H9 (cell line): ENCODE measurements around the gene TSNAX. TPM values are rescaled to one million over a fixed set of nuclear protein-coding genes. Genes with fewer than 3 reads are reported as not detected.

Source experiments
- DNase-seq: peaks from one replicate; pipeline ENCODE4 v3.0.0-alpha.2; 2017
- H2AFZ ChIP-seq: one replicate; pipeline ENCODE4 v1.6.1; 2013; ENCODE audit warnings: mild to moderate bottlenecking, low read length, control low read depth, moderate library complexity
- H2AK5ac ChIP-seq: 2 replicates; pipeline ENCODE4 v1.6.1; 2013; ENCODE audit warnings: low read length, control low read depth, mixed read lengths; ENCODE audit not compliant: insufficient read length
- H2BK120ac ChIP-seq: one replicate; pipeline ENCODE4 v1.6.1; 2013; ENCODE audit warnings: low read depth, mild to moderate bottlenecking, low read length, control low read depth, inconsistent platforms; ENCODE audit not compliant: poor library complexity, severe bottlenecking
- H2BK12ac ChIP-seq: 2 replicates; pipeline ENCODE4 v1.6.1; 2013; ENCODE audit warnings: low read length, control low read depth, mixed read lengths, low read depth; ENCODE audit not compliant: insufficient read length
- H2BK15ac ChIP-seq: 2 replicates; pipeline ENCODE4 v1.6.1; 2013; ENCODE audit warnings: low read depth, low read length, control low read depth
- H2BK20ac ChIP-seq: one replicate; pipeline ENCODE4 v1.6.1; 2013; ENCODE audit warnings: low read depth, mild to moderate bottlenecking, low read length, control low read depth, inconsistent platforms; ENCODE audit not compliant: poor library complexity, severe bottlenecking
- H2BK5ac ChIP-seq: 2 replicates; pipeline ENCODE4 v1.6.1; 2013; ENCODE audit warnings: low read length, control low read depth, mixed read lengths; ENCODE audit not compliant: insufficient read length
- H3K14ac ChIP-seq: 2 replicates; pipeline ENCODE4 v1.6.1; 2013; ENCODE audit warnings: low read length, control low read depth; ENCODE audit not compliant: insufficient read depth
- H3K18ac ChIP-seq: 2 replicates; pipeline ENCODE4 v1.6.1; 2013; ENCODE audit warnings: low read depth, mild to moderate bottlenecking, mixed read lengths, low read length, control low read depth; ENCODE audit not compliant: insufficient read length
- H3K23ac ChIP-seq: 2 replicates; pipeline ENCODE4 v1.6.1; 2013; ENCODE audit warnings: low read length, control low read depth, mixed read lengths, low read depth; ENCODE audit not compliant: insufficient read length
- H3K23me2 ChIP-seq: 2 replicates; pipeline ENCODE4 v1.6.1; 2013; ENCODE audit warnings: low read depth, mild to moderate bottlenecking, mixed read lengths, low read length, control low read depth; ENCODE audit not compliant: insufficient read length, poor library complexity, severe bottlenecking
- H3K27ac ChIP-seq: 2 replicates; pipeline ENCODE4 v1.5.1; 2013; ENCODE audit warnings: low read length, control low read depth, mixed read lengths, low read depth; ENCODE audit not compliant: insufficient read length
- H3K27me3 ChIP-seq: 2 replicates; pipeline ENCODE4 v1.6.1; 2013; ENCODE audit warnings: low read length, control low read depth, inconsistent platforms; ENCODE audit not compliant: insufficient read depth
- H3K4ac ChIP-seq: 2 replicates; pipeline ENCODE4 v1.6.1; 2013; ENCODE audit warnings: low read depth, mild to moderate bottlenecking, control low read depth, inconsistent platforms, low read length, moderate library complexity
- H3K4me1 ChIP-seq: 2 replicates; pipeline ENCODE4 v1.6.1; 2013; ENCODE audit warnings: low read length, control low read depth, inconsistent platforms; ENCODE audit not compliant: insufficient read depth
- H3K4me2 ChIP-seq: 2 replicates; pipeline ENCODE4 v1.6.1; 2013; ENCODE audit warnings: low read length, control low read depth, mixed read lengths; ENCODE audit not compliant: insufficient read length, insufficient read depth
- H3K56ac ChIP-seq: 2 replicates; pipeline ENCODE4 v1.6.1; 2013; ENCODE audit warnings: low read depth, mild to moderate bottlenecking, mixed read lengths, low read length, control low read depth; ENCODE audit not compliant: insufficient read length
- H3K79me1 ChIP-seq: 2 replicates; pipeline ENCODE4 v1.6.1; 2013; ENCODE audit warnings: low read depth, mild to moderate bottlenecking, moderate library complexity, low read length, control low read depth, inconsistent platforms; ENCODE audit not compliant: insufficient read depth, poor library complexity, severe bottlenecking
- H3K79me2 ChIP-seq: 2 replicates; pipeline ENCODE4 v1.6.1; 2013; ENCODE audit warnings: low read length, control low read depth, inconsistent platforms; ENCODE audit not compliant: insufficient read depth
- H3K9ac ChIP-seq: 2 replicates; pipeline ENCODE4 v1.6.1; 2013; ENCODE audit warnings: low read length, control low read depth, mixed read lengths; ENCODE audit not compliant: insufficient read length; ENCODE audit errors: extremely low read depth
- H3K9me3 ChIP-seq: one replicate; pipeline ENCODE4 v1.6.1; 2013; ENCODE audit warnings: low read depth, low read length, inconsistent platforms; ENCODE audit not compliant: control insufficient read depth
- H3T11ph ChIP-seq: one replicate; pipeline ENCODE4 v1.6.1; 2013; ENCODE audit warnings: mild to moderate bottlenecking, low read length, control low read depth, inconsistent platforms
- H4K20me1 ChIP-seq: one replicate; pipeline ENCODE4 v1.6.1; 2013; ENCODE audit not compliant: control insufficient read depth, insufficient read length, insufficient read depth
- H4K5ac ChIP-seq: 2 replicates; pipeline ENCODE4 v1.6.1; 2013; ENCODE audit warnings: low read depth, mild to moderate bottlenecking, mixed read lengths, low read length, control low read depth; ENCODE audit not compliant: insufficient read length
- H4K8ac ChIP-seq: replicated peaks from 2 replicates; pipeline ENCODE4 v1.6.1; 2013; ENCODE audit warnings: low read length, control low read depth, mixed read lengths, low read depth; ENCODE audit not compliant: insufficient read length
- H4K91ac ChIP-seq: 2 replicates; pipeline ENCODE4 v1.6.1; 2013; ENCODE audit warnings: low read depth, mild to moderate bottlenecking, moderate library complexity, mixed read lengths, low read length, control low read depth; ENCODE audit not compliant: insufficient read length
- H3K27ac Mint-ChIP-seq, 3 experiments: 2 replicates in 2 of 3; 3 replicates in 1 of 3; pipeline ENCODE4 v1.8.0; 2020 to 2021; ENCODE audit warnings: mixed read lengths in 3 of 3, mild to moderate bottlenecking in 1 of 3, moderate library complexity in 1 of 3
- H3K27me3 Mint-ChIP-seq: 2 replicates; pipeline ENCODE4 v1.8.0; 2021; ENCODE audit warnings: low read depth, mild to moderate bottlenecking, moderate library complexity, mixed read lengths
- H3K36me3 Mint-ChIP-seq, 3 experiments: 2 replicates in 2 of 3; 3 replicates in 1 of 3; pipeline ENCODE4 v1.8.0; 2020 to 2021; ENCODE audit warnings: low read depth in 3 of 3, mixed read lengths in 3 of 3; ENCODE audit not compliant: insufficient read depth in 1 of 3
- H3K4me1 Mint-ChIP-seq, 2 experiments: 2 replicates each; pipeline ENCODE4 v1.8.0; 2020; ENCODE audit warnings: mixed read lengths in 2 of 2
- H3K4me3 Mint-ChIP-seq, 2 experiments: 2 replicates in 1 of 2; 3 replicates in 1 of 2; pipeline ENCODE4 v1.8.0; 2020 to 2021; ENCODE audit warnings: mild to moderate bottlenecking in 2 of 2, mixed read lengths in 2 of 2, moderate library complexity in 1 of 2
- H3K9me3 Mint-ChIP-seq, 2 experiments: 2 replicates in 1 of 2; 3 replicates in 1 of 2; pipeline ENCODE4 v1.8.0; 2020; ENCODE audit warnings: mild to moderate bottlenecking in 2 of 2, mixed read lengths in 2 of 2, moderate library complexity in 1 of 2
- CTCF ChIP-seq: fragments of 200-600 bp; sonication (generic); conservative IDR thresholded peaks from 3 replicates; pipeline ENCODE4 v1.8.0; 2021; ENCODE audit warnings: antibody characterized with exemption, mild to moderate bottlenecking
- WGBS: extraction: QIAGEN DNeasy Blood & Tissue Kit; methylation state at CpG from one replicate; pipeline ENCODE4 v1.1.7; 2013; ENCODE audit warnings: missing lambda C conversion rate, low lambda C conversion rate, mixed read lengths; ENCODE audit not compliant: insufficient read length; ENCODE audit errors: extremely low coverage; 5-methylcytosine and 5-hydroxymethylcytosine counted together
- total RNA-seq: library from RNA; stranded (reverse); gene quantifications from 2 replicates; pipeline ENCODE4 v1.2.1, GENCODE V29; 2021

TSNAX gene
- total RNA-seq, 1 experiment from 2014 or later: 39.9 TPM

GRCh38 chr1:231507476-231508355, 20.8 kb upstream of the TSNAX start:
- Histone ChIP-seq H3T11ph (no peak overlapping the region), H3K4me1 (no peaks in the 10 kb centered on the region), H2BK15ac (no peak overlapping the region), H3K4me2 (no peak overlapping the region), H2BK12ac (no peak overlapping the region), H3K23ac (no peak overlapping the region), H3K56ac (no peak overlapping the region), H3K4ac (no peak overlapping the region), H2BK20ac (no peak overlapping the region), H3K27ac (no peak overlapping the region), H3K9ac (no peak overlapping the region), H3K23me2 (no peaks in the 10 kb centered on the region), H4K91ac (no peak overlapping the region), H2AFZ (no peak overlapping the region), H2BK120ac (no peak overlapping the region), H3K18ac (no peak overlapping the region), H4K8ac (no peak overlapping the region), H3K79me1 (no peaks in the 10 kb centered on the region), H3K9me3 (no peaks in the 10 kb centered on the region), H3K14ac (no peak overlapping the region), H2AK5ac (no peak overlapping the region), H3K79me2 (no peaks in the 10 kb centered on the region), H3K27me3 (no peaks in the 10 kb centered on the region), H2BK5ac (no peak overlapping the region), H4K5ac (no peak overlapping the region), H4K20me1 (no peaks in the 10 kb centered on the region)
- H3K27ac Mint-ChIP-seq: no peak overlapping the region
- peaks cover 8% of the 10 kb centered on the region for H3K27me3 Mint-ChIP-seq
- WGBS: no CpG with 5 or more reads among the region's 9 CpGs
- no peak for DNase-seq
- no peak for TF ChIP-seq CTCF
- H3K9me3 Mint-ChIP-seq: peaks cover 2 to 5% of the 10 kb centered on the region in 2 experiments; a peak in 2 of 5 replicates
- no peak overlapping the region for H3K4me3 Mint-ChIP-seq
- no peaks in the 10 kb centered on the region for H3K36me3 Mint-ChIP-seq
- H3K4me1 Mint-ChIP-seq: peaks cover 8% of the 10 kb centered on the region in 2 experiments
